GM12878 (cell line): ENCODE measurements around the gene INPP5D. TPM values are rescaled to one million over a fixed set of nuclear protein-coding genes. Genes with fewer than 3 reads are reported as not detected.

Experiments used
- ATAC-seq: fragments of 200-7000 bp; cut with Tn5 transposase; 3 replicates; pipeline ENCODE4 v1.9.1; 2020; ENCODE audit warnings: mild to moderate bottlenecking, moderate library complexity
- BruUV-seq: library from RNA; stranded (reverse); fragments of 400-500 nt; replicated peaks from 2 replicates; lab custom pipeline; 2021; lab: Mats Ljungman, UMichigan
- CTCF ChIA-PET: fragments of 300-600 bp; sonication (Branson Sonifier 250); formaldehyde crosslinking; extraction: SDS; loops from one replicate; lab custom pipeline; 2021; ENCODE audit warnings: inconsistent platforms; lab: Yijun Ruan, JAX
- POLR2A ChIA-PET: fragments of 350-600 bp; formaldehyde crosslinking; extraction: SDS; loops from one replicate; lab custom pipeline; 2021; ENCODE audit warnings: inconsistent platforms; lab: Charles Lee
- RAD21 ChIA-PET: fragments of 300-600 bp; sonication (Branson Sonifier 250); formaldehyde crosslinking; loops from one replicate; lab custom pipeline; 2023; ENCODE audit warnings: antibody characterized with exemption; ENCODE audit not compliant: unreplicated experiment; lab: Charles Lee
- SMC1A ChIA-PET: fragments of 300-600 bp; sonication (Branson Sonifier 250); formaldehyde crosslinking; loops from one replicate; lab custom pipeline; 2023; ENCODE audit not compliant: unreplicated experiment, uncharacterized antibody; lab: Charles Lee
- DNase-seq: peaks from one replicate; pipeline ENCODE4 v3.0.0-alpha.2; 2011; ENCODE audit warnings: low read depth, low spot score
- FAIRE-seq: peaks from 3 replicates; lab custom pipeline; 2011; peaks lifted over from hg19 to GRCh38; lab: Jason Lieb, UNC
- H2AFZ ChIP-seq: 2 replicates; pipeline ENCODE4 v1.6.0; 2011; ENCODE audit warnings: low read depth, low read length, control low read depth; ENCODE audit not compliant: control insufficient read depth
- H3K27ac ChIP-seq: 2 replicates; pipeline ENCODE4 v1.5.1; 2011; ENCODE audit warnings: control low read depth; ENCODE audit not compliant: control insufficient read depth, insufficient read depth
- H3K27me3 ChIP-seq, 2 experiments: replicated peaks in 1 of 2; 2 replicates each; pipeline versions ENCODE4 v1.6.0 to v1.6.1; 2011; ENCODE audit warnings: low read length in 1 of 2; ENCODE audit not compliant: control insufficient read depth in 2 of 2, insufficient read depth in 2 of 2
- H3K36me3 ChIP-seq, 2 experiments: 2 replicates each; pipeline ENCODE4 v1.5.1; 2011; ENCODE audit warnings: low read length in 1 of 2; ENCODE audit not compliant: control insufficient read depth in 2 of 2, insufficient read depth in 2 of 2
- H3K4me1 ChIP-seq: 2 replicates; pipeline ENCODE4 v1.6.1; 2011; ENCODE audit warnings: mild to moderate bottlenecking, low read length, moderate library complexity, mixed read lengths; ENCODE audit not compliant: control insufficient read depth, insufficient read depth
- H3K4me2 ChIP-seq: 2 replicates; pipeline ENCODE4 v1.6.0; 2011; ENCODE audit warnings: control low read depth; ENCODE audit not compliant: control insufficient read depth, insufficient read depth
- H3K4me3 ChIP-seq: fragments of 200-600 bp; sonication (generic); 2 replicates; pipeline ENCODE4 v1.5.1; 2016
- H3K79me2 ChIP-seq: 2 replicates; pipeline ENCODE4 v1.6.0; 2011; ENCODE audit warnings: low read length; ENCODE audit not compliant: control insufficient read depth, insufficient read depth
- H3K9ac ChIP-seq: 2 replicates; pipeline ENCODE4 v1.8.0; 2011; ENCODE audit warnings: low read length, control low read depth, mixed read lengths; ENCODE audit not compliant: control insufficient read depth, insufficient read depth
- H3K9me3 ChIP-seq: replicated peaks from 3 replicates; pipeline ENCODE4 v1.5.1; 2011; ENCODE audit warnings: mild to moderate bottlenecking, low read length; ENCODE audit not compliant: control insufficient read depth, insufficient read depth
- H4K20me1 ChIP-seq: 2 replicates; pipeline ENCODE4 v1.6.0; 2011; ENCODE audit not compliant: control insufficient read depth, insufficient read depth
- DPF2 ChIP-seq: fragments of 450-650 bp; IDR thresholded peaks from 2 replicates; pipeline ENCODE4 v1.6.1; 2017; ENCODE audit warnings: mild to moderate bottlenecking
- MYC ChIP-seq: IDR thresholded peaks from 2 replicates; pipeline ENCODE4 v1.6.1; 2011; ENCODE audit warnings: mild to moderate bottlenecking, low read length, moderate library complexity, inconsistent platforms; ENCODE audit not compliant: insufficient read depth, insufficient replicate concordance, insufficient read length, severe bottlenecking
- PML ChIP-seq: IDR thresholded peaks from 2 replicates; pipeline ENCODE4 v1.6.1; 2012; ENCODE audit warnings: low read length, inconsistent platforms
- POLR2AphosphoS5 ChIP-seq: IDR thresholded peaks from 2 replicates; pipeline ENCODE4 v1.6.1; 2011; ENCODE audit warnings: mild to moderate bottlenecking, low read length, inconsistent platforms
- WGBS: methylation state at CpG from one replicate; pipeline ENCODE4 v1.1.6; 2016; ENCODE audit warnings: low lambda C conversion rate; ENCODE audit not compliant: insufficient replicate concordance, insufficient coverage; ENCODE audit errors: missing lambda C conversion rate; 5-methylcytosine and 5-hydroxymethylcytosine counted together
- in situ Hi-C: fragments of 300-500 bp; cut with MboI; formaldehyde crosslinking; loops from 9 replicates; pipeline ENCODE4 v1.14.3; 2018; ENCODE audit warnings: mixed read lengths
- intact Hi-C: fragments of 100-400 bp; cut with micrococcal nuclease; formaldehyde crosslinking; loops from one replicate; pipeline ENCODE4 v1.14.2; 2022; ENCODE audit not compliant: unreplicated experiment
- polyA plus RNA-seq, 11 experiments: library from polyadenylated mRNA; depleted of rRNA in 4 of 11; unstranded in 6 of 11; stranded (reverse) in 5 of 11; fragments of >200 nt; fragmentation: Nextera tagmentation in 4 of 11; fragmentation: Illumina TruSeq in 1 of 11; extraction: Ambion mirVana in 4 of 11; extraction: Trizol in 1 of 11; gene quantifications; 1 replicate in 1 of 11; 2 replicates in 10 of 11; pipeline versions ENCODE4 v1.2.1 to v1.2.3, GENCODE V29; 2011 to 2016; ENCODE audit warnings: inconsistent platforms in 2 of 11, missing spikeins in 2 of 11, low read depth in 1 of 11
- total RNA-seq, 4 experiments: library from RNA; depleted of rRNA in 3 of 4; stranded (reverse); fragments of >200 nt in 3 of 4; fragmentation: Illumina TruSeq in 1 of 4; extraction: Trizol in 1 of 4; gene quantifications; 2 replicates each; pipeline versions ENCODE4 v1.2.1 to v1.2.3, GENCODE V29; 2013 to 2021
- TF ChIP-seq, protein P1 (sequence below): IDR thresholded peaks from 2 replicates; pipeline ENCODE4 v1.6.1; 2012; ENCODE audit warnings: improper control_type of control experiment, low read depth, low read length; ENCODE audit not compliant: insufficient replicate concordance
- TF ChIP-seq, protein P2 (sequence below): fragments of 450-650 bp; IDR thresholded peaks from 2 replicates; pipeline ENCODE4 v1.6.1; 2016; ENCODE audit warnings: mild to moderate bottlenecking
- TF ChIP-seq, protein P3 (sequence below): fragments of 450-650 bp; IDR thresholded peaks from 2 replicates; pipeline ENCODE4 v1.6.1; 2016; ENCODE audit warnings: mild to moderate bottlenecking
- TF ChIP-seq, protein P4 (sequence below): IDR thresholded peaks from 2 replicates; pipeline ENCODE4 v1.6.1; 2012; ENCODE audit warnings: mild to moderate bottlenecking, low read depth, low read length

INPP5D gene
- total and polyA plus RNA-seq, 10 of the 15 experiments (the other 5 are each of a cell fraction or from before 2014, with no cell fraction given) = 11.8 to 139 (median 88.8) TPM

DNA sequence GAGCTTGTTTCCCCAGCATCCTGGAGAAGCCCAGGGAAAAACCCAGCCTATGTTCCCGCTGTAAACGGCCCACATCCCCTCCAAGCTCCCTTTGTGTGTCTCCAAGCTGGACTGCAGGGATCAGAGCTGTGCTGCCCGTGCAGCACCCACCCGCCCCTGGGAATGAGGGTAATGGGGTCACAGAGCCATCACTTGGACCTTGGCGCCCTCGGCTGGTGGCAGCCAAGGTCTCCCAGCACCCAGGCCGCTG is 670 bp upstream of the INPP5D start (continued):
- TF ChIP-seq, protein P1, sequence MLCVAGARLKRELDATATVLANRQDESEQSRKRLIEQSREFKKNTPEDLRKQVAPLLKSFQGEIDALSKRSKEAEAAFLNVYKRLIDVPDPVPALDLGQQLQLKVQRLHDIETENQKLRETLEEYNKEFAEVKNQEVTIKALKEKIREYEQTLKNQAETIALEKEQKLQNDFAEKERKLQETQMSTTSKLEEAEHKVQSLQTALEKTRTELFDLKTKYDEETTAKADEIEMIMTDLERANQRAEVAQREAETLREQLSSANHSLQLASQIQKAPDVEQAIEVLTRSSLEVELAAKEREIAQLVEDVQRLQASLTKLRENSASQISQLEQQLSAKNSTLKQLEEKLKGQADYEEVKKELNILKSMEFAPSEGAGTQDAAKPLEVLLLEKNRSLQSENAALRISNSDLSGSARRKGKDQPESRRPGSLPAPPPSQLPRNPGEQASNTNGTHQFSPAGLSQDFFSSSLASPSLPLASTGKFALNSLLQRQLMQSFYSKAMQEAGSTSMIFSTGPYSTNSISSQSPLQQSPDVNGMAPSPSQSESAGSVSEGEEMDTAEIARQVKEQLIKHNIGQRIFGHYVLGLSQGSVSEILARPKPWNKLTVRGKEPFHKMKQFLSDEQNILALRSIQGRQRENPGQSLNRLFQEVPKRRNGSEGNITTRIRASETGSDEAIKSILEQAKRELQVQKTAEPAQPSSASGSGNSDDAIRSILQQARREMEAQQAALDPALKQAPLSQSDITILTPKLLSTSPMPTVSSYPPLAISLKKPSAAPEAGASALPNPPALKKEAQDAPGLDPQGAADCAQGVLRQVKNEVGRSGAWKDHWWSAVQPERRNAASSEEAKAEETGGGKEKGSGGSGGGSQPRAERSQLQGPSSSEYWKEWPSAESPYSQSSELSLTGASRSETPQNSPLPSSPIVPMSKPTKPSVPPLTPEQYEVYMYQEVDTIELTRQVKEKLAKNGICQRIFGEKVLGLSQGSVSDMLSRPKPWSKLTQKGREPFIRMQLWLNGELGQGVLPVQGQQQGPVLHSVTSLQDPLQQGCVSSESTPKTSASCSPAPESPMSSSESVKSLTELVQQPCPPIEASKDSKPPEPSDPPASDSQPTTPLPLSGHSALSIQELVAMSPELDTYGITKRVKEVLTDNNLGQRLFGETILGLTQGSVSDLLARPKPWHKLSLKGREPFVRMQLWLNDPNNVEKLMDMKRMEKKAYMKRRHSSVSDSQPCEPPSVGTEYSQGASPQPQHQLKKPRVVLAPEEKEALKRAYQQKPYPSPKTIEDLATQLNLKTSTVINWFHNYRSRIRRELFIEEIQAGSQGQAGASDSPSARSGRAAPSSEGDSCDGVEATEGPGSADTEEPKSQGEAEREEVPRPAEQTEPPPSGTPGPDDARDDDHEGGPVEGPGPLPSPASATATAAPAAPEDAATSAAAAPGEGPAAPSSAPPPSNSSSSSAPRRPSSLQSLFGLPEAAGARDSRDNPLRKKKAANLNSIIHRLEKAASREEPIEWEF = no peak

DNA sequence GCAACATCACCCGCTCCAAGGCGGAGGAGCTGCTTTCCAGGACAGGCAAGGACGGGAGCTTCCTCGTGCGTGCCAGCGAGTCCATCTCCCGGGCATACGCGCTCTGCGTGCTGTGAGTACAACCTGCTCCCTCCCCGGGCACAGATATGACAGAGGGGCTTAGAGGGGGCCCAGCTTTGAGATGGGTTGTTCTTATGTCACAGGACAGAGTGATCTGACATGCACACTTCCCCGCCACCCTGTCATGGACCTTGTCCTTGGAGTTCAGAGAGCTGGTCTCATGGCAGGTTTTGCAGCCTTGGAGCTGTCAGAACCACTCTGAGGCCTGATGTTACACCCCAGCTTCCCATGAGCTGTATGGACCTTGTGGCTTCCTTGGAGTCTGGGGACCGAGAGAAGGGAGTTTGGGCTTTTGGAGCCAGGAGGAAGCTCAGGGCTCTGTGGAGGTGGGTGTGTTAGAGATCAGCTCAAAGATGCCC is 398 bp downstream of the INPP5D start:
- in situ Hi-C loops (no loop called here), intact Hi-C loops (loop anchor here (5.0 kb wide), 1 partner anchor 792 kb away; the partner anchor contains the start of gene HJURP)
- POLR2A ChIA-PET = interaction anchor here (0.7 to 9.6 kb wide), 20 partner anchors 10 to 196 kb away, joined by 3 to 271 read pairs (median 6); partner anchors contain the start of gene ATG16L1
- Histone ChIP-seq H3K27me3 (no peaks in the 10 kb centered on the region), H3K4me3 (peak overlapping the region; percentile 94), H3K9ac (peak overlapping the region; percentile 91), H2AFZ (peak overlapping the region; percentile 30), H4K20me1 (peaks cover 3% of the 10 kb centered on the region; the same call in 1 of the 2 replicates), H3K4me2 (peak overlapping the region; percentile 98), H3K36me3 (peaks cover 0 to 7% of the 10 kb centered on the region in 2 experiments; a peak in 2 of 4 replicates), H3K79me2 (peaks cover 60% of the 10 kb centered on the region), H3K27ac (peak overlapping the region; percentile 93), H3K9me3 (no peaks in the 10 kb centered on the region), H3K4me1 (peaks cover 34% of the 10 kb centered on the region)
- peak; percentile 1 for ATAC-seq
- DNase-seq = no peak
- RAD21 ChIA-PET = interaction anchor here (0.6 to 13.5 kb wide), 23 partner anchors 9 to 301 kb away, joined by 3 to 361 read pairs (median 4); partner anchors contain the start of gene ATG16L1
- CTCF ChIA-PET = interaction anchor here (0.6 to 6.2 kb wide), 27 partner anchors 9 to 1305 kb away, joined by 3 to 68 read pairs (median 5); partner anchors contain the start of gene ATG16L1
- SMC1A ChIA-PET = interaction anchor here (0.7 to 13.6 kb wide), 34 partner anchors 8 to 309 kb away, joined by 3 to 351 read pairs (median 4); partner anchors contain the start of gene ATG16L1
- WGBS = 0% methylated on average over 12 of the region's 13 CpGs
- FAIRE-seq = no peak
- no TSS peak for BruUV-seq
- TF ChIP-seq, protein P2, sequence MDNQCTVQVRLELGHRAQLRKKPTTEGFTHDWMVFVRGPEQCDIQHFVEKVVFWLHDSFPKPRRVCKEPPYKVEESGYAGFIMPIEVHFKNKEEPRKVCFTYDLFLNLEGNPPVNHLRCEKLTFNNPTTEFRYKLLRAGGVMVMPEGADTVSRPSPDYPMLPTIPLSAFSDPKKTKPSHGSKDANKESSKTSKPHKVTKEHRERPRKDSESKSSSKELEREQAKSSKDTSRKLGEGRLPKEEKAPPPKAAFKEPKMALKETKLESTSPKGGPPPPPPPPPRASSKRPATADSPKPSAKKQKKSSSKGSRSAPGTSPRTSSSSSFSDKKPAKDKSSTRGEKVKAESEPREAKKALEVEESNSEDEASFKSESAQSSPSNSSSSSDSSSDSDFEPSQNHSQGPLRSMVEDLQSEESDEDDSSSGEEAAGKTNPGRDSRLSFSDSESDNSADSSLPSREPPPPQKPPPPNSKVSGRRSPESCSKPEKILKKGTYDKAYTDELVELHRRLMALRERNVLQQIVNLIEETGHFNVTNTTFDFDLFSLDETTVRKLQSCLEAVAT = peak; percentile 44; the same call in 1 of the 2 replicates
- TF ChIP-seq, protein P3, sequence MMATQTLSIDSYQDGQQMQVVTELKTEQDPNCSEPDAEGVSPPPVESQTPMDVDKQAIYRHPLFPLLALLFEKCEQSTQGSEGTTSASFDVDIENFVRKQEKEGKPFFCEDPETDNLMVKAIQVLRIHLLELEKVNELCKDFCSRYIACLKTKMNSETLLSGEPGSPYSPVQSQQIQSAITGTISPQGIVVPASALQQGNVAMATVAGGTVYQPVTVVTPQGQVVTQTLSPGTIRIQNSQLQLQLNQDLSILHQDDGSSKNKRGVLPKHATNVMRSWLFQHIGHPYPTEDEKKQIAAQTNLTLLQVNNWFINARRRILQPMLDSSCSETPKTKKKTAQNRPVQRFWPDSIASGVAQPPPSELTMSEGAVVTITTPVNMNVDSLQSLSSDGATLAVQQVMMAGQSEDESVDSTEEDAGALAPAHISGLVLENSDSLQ = no peak
- TF ChIP-seq, protein P4, sequence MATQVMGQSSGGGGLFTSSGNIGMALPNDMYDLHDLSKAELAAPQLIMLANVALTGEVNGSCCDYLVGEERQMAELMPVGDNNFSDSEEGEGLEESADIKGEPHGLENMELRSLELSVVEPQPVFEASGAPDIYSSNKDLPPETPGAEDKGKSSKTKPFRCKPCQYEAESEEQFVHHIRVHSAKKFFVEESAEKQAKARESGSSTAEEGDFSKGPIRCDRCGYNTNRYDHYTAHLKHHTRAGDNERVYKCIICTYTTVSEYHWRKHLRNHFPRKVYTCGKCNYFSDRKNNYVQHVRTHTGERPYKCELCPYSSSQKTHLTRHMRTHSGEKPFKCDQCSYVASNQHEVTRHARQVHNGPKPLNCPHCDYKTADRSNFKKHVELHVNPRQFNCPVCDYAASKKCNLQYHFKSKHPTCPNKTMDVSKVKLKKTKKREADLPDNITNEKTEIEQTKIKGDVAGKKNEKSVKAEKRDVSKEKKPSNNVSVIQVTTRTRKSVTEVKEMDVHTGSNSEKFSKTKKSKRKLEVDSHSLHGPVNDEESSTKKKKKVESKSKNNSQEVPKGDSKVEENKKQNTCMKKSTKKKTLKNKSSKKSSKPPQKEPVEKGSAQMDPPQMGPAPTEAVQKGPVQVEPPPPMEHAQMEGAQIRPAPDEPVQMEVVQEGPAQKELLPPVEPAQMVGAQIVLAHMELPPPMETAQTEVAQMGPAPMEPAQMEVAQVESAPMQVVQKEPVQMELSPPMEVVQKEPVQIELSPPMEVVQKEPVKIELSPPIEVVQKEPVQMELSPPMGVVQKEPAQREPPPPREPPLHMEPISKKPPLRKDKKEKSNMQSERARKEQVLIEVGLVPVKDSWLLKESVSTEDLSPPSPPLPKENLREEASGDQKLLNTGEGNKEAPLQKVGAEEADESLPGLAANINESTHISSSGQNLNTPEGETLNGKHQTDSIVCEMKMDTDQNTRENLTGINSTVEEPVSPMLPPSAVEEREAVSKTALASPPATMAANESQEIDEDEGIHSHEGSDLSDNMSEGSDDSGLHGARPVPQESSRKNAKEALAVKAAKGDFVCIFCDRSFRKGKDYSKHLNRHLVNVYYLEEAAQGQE = 0 out of 2 replicates have a peak, but pooled peaks have one; percentile 2
- TF ChIP-seq POLR2AphosphoS5 = peak; percentile 50
- TF ChIP-seq MYC = no peak
- peak; percentile 36 for TF ChIP-seq DPF2
- 0 out of 2 replicates have a peak, but pooled peaks have one; percentile 24 for TF ChIP-seq PML
